ENCODE data around the gene WDSUB1.

Gene WDSUB1, protein sequence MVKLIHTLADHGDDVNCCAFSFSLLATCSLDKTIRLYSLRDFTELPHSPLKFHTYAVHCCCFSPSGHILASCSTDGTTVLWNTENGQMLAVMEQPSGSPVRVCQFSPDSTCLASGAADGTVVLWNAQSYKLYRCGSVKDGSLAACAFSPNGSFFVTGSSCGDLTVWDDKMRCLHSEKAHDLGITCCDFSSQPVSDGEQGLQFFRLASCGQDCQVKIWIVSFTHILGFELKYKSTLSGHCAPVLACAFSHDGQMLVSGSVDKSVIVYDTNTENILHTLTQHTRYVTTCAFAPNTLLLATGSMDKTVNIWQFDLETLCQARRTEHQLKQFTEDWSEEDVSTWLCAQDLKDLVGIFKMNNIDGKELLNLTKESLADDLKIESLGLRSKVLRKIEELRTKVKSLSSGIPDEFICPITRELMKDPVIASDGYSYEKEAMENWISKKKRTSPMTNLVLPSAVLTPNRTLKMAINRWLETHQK

DNA sequence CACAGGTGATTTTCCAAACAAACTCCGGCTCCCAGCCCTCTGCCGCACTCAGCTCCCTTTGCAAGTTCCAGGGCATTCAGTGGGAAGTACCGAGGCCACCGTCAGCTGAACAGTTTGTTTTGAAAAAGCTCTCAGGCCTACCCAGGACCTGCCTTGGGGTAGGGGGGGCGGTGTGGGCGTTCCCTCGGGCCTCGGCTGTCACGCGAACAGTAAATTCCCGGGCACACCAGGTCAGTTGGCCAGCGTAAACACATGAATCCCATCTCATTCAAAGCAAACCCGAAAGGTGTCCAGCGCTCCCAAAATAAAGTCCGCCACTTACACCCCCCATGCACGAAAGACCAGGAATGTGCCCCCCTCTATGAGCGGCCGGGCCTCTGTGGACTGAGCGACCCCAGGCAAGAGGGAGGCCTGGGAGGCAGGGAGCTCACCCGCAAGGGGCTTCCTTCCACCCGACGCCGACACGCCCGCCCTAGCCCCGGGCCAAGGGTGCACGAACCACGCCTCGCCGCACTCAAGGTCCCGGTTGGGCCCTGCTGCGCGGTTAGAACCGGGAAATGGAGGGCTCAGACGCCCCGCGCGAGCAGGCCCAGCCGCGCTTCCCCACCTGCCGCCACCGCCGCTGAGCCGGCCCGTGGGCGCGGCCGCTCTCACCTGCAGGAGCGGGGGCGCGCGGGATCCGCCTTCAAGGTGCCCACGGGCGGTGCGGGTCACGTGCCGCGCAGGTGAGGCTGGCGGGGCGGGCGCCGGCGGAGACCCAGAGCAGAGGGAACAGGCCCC lies at the start of gene WDSUB1:
WDSUB1 (minus strand) TSS at position 775 of the 780 bp plus-strand sequence. CDS start 3,634 bp downstream, outside the sequence.
- H3K9me3 Mint-ChIP-seq = no peaks in the 10 kb centered on the region
- peak; percentile 65 for DNase-seq
- H3K36me3 Mint-ChIP-seq (ENCODE audit: low read depth) = peaks cover 13% of the 10 kb centered on the region
- H3K27ac Mint-ChIP-seq = peak within 1 kb of the TSS; percentile 88
- no peaks in the 10 kb centered on the region for H3K27me3 Mint-ChIP-seq
- H3K4me1 Mint-ChIP-seq (ENCODE audit: low read depth) = peaks cover 28% of the 10 kb centered on the region
- peak within 1 kb of the TSS; percentile 88 for H3K4me3 Mint-ChIP-seq

DNA sequence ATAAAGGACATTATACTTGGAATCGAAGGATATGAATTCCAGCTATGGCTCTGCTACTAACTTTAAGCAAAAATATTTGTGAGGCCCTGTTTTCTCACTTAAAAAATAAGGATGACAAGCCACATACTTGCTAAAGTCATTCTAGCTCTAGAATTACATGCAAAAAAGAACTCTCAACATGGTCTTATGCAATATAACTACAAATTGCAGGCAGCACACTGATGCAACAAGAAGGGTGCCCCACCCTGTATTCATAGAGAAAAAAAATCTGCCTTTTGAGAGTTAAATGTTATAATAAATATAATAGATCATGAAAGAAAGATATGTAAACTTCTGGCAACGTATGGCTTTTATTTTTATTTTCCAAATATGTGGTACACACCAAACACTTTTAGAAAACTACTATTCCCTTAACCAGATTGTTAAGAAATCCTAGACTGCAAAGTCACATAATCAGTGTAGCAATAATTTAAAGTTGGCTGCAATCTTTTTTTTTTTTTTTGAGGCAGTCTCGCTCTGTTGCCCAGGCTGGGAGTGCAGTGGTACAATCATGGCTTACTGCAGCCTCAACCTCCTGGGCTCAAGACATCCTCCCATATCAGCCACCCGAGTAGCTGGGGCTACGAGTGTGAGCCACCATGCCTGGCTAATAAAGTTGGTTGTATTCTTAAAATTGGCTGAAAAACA lies 40.2 kb upstream of the WDSUB1 start:
- Mint-ChIP-seq H3K27me3 (no peaks in the 10 kb centered on the region), H3K4me3 (no peak overlapping the region), H3K36me3 (ENCODE audit: low read depth) (peaks cover 15% of the 10 kb centered on the region), H3K27ac (no peak overlapping the region), H3K9me3 (no peaks in the 10 kb centered on the region), H3K4me1 (ENCODE audit: low read depth) (no peaks in the 10 kb centered on the region)
- DNase-seq = no peak

DNA sequence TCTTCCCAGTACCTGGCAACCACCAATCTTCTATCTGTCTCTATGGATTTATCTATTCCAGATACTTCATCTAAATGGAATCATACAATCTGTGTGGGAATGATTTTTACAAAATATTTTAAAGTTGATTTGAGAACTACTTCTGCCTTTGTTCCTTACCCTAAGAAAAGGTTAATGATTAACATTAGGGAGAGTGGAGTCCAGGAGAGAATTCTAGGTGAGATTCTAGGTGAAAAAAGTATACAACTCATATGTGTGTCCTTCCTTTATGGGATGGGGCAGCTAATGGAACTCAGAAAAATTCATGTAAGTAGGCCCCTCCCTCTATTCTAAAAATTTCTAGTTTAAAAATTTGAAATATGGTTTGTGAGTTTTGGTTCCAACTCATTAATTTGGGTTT lies 35.9 kb upstream of the WDSUB1 start:
- Mint-ChIP-seq H3K9me3 (no peaks in the 10 kb centered on the region), H3K27ac (no peak overlapping the region)
- DNase-seq = no peak

DNA sequence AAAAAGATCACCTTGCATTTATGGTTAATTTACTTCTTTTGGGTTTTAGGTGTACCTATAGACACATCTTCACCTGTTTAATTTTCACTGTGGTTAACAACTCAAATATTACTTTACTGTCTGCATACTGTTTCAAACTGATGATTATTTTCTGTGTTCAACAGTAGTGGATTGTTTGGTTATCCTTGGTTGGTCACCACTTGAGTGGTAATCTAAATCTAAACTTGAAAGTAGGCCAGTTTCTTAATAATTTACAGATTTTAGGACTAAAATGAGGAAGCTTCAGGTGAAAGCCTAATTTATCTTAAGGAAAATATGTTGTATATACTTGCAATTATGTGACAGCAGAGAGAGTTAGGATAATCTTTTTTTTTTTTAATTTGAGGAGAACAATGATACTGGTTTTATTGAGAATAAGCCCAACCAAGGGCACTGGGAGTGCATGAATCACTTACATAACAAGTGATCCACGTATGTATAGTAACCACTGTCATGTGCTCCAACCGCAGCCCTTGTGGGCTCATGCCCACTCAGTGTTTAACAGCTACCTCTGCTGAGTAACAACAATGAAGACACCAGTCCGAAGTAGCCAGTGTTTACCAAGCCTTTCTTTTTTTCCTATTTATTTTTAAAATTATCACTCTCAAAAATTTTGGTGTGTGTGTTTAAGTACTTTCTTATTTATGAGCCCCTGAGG lies 31.0 kb upstream of the WDSUB1 start:
- no peaks in the 10 kb centered on the region for H3K27me3 Mint-ChIP-seq
- DNase-seq = no peak
- peaks cover 4% of the 10 kb centered on the region for H3K36me3 Mint-ChIP-seq (ENCODE audit: low read depth)
- no peak overlapping the region for H3K4me3 Mint-ChIP-seq
- H3K27ac Mint-ChIP-seq = no peak overlapping the region
- no peaks in the 10 kb centered on the region for H3K4me1 Mint-ChIP-seq (ENCODE audit: low read depth)
- H3K9me3 Mint-ChIP-seq = no peaks in the 10 kb centered on the region

More for the DNA sequence above, 35.9 kb upstream of the WDSUB1 start:
- H3K27me3 Mint-ChIP-seq = no peaks in the 10 kb centered on the region
- no peaks in the 10 kb centered on the region for H3K4me1 Mint-ChIP-seq (ENCODE audit: low read depth)
- H3K4me3 Mint-ChIP-seq = no peak overlapping the region
- peaks cover 8% of the 10 kb centered on the region for H3K36me3 Mint-ChIP-seq (ENCODE audit: low read depth)

DNA sequence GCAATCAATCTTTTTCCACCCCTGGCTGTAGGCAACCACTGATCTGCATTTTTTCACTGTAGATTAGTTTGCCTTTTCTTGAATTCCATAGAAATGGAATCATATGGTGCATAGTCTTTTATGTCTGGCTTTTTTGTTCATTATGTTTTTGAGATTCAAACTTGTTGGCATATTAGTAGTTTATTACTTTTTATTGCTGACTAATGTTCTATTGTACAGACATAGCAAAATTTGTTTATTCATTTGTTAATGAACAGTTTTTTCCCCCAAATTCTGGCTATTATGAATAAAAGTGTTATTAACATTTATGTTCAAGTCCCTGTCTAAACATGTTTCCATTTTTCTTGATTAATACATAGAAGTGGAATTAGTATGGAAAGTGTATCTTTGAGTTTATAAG lies 21.4 kb upstream of the WDSUB1 start:
- no peak overlapping the region for H3K27ac Mint-ChIP-seq

DNA sequence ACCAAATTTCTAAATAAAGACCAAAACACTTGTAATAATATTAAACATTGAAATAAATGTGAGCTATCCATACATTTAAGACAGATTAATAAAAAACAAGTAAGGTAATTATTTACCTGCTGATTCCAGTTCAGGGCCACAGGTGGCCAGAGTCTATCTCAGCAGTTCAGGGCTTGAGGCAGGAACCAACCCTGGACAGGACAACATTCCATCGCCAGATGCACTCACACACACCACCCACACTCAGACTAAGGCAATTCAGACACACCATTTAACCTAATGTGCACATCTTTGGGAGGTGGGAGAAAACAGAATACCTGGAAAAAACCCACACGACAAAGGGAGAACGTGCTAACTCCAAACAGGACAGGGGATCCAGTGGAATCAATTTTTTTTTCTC lies 14.1 kb upstream of the WDSUB1 start:
- no peak overlapping the region for H3K4me3 Mint-ChIP-seq
- peaks cover 12% of the 10 kb centered on the region for H3K9me3 Mint-ChIP-seq

More for the DNA sequence above, 21.4 kb upstream of the WDSUB1 start:
- no peaks in the 10 kb centered on the region for H3K4me1 Mint-ChIP-seq (ENCODE audit: low read depth)
- peaks cover 21% of the 10 kb centered on the region for H3K27me3 Mint-ChIP-seq
- H3K9me3 Mint-ChIP-seq = peaks cover 12% of the 10 kb centered on the region
- DNase-seq = no peak
- no peak overlapping the region for H3K4me3 Mint-ChIP-seq
- no peaks in the 10 kb centered on the region for H3K36me3 Mint-ChIP-seq (ENCODE audit: low read depth)

DNA sequence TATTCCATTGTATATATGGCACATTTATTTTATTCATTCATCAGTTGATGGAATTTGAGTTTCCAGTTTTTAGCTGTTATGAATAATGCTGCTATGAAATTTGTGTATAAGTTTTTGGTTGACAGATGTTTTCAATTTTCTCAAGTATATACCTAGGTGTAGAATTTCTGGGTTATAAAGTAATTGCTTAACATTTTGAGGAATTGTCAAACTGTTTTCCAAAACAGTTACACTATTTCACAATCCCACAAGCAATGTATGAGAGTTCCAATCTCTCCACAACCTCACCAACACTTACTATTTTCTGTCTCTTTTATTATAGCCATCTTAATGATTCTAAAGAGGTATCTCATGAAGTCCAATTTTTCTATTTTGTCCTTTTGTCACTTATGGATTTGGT lies 12.5 kb upstream of the WDSUB1 start:
- H3K36me3 Mint-ChIP-seq (ENCODE audit: low read depth) = no peaks in the 10 kb centered on the region

More for the DNA sequence above, 14.1 kb upstream of the WDSUB1 start:
- Mint-ChIP-seq H3K27ac (no peak overlapping the region), H3K36me3 (ENCODE audit: low read depth) (no peaks in the 10 kb centered on the region), H3K27me3 (peaks cover 19% of the 10 kb centered on the region), H3K4me1 (ENCODE audit: low read depth) (no peaks in the 10 kb centered on the region)
- DNase-seq = no peak

DNA sequence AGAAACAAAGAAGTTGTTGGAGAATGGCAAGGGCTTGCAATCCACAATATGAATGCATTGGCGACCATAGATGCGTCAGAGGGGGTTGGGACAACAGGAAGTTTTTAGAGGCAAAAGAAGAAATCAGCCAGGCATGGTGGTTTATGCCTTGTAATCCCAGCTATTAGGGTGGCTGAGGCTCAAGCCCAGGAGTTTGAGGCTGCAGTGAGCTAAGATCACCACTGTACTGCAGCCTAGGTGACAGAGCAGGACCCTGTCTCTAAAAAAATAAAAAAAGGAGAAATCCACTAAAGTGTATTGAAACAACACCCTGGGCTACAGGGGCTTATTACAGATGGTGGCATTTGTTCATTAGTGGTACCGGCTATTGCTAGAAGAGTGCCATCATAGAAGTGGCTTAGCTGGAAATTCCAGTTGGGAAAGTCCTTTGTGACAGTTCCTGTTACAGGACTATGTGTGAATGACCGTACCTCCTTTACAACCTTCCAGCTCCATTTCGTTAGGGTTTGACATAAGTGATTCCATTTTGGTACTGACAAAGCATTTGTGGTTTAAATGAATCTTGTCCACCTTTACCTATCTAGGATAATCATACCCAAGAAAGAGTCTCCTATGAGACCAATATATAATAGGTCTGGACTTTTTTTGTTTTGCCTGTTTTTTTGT lies 10.7 kb upstream of the WDSUB1 start:
- Mint-ChIP-seq H3K27me3 (peaks cover 6% of the 10 kb centered on the region), H3K27ac (no peak overlapping the region), H3K9me3 (no peaks in the 10 kb centered on the region), H3K4me1 (ENCODE audit: low read depth) (no peaks in the 10 kb centered on the region), H3K4me3 (no peak overlapping the region), H3K36me3 (ENCODE audit: low read depth) (no peaks in the 10 kb centered on the region)
- no peak for DNase-seq

More for the DNA sequence above, 12.5 kb upstream of the WDSUB1 start:
- H3K27ac Mint-ChIP-seq = no peak overlapping the region
- no peak for DNase-seq
- H3K4me3 Mint-ChIP-seq = no peak overlapping the region
- no peaks in the 10 kb centered on the region for H3K4me1 Mint-ChIP-seq (ENCODE audit: low read depth)
- H3K9me3 Mint-ChIP-seq = peaks cover 4% of the 10 kb centered on the region
- H3K27me3 Mint-ChIP-seq = peaks cover 10% of the 10 kb centered on the region

DNA sequence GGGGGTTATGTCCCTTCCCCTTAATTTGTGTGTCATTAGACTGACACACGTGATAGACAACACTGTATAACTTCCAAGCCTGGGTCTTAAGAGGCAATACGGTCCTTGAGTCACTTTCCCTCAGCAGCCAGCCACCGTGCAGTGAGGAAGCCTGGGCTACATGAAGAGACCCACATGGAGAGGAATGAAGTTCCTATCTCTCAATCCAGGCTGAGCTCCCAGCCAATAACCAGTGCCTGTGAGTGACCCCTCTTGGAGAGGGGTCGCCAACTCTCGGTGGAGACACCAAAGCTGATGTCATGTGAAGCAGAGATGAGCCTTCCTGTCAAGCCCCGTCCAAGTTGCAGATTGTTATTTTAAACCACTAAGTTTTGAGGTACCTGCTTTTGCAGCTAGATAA lies 5.7 kb upstream of the WDSUB1 start:
- Mint-ChIP-seq H3K27me3 (no peaks in the 10 kb centered on the region), H3K4me1 (ENCODE audit: low read depth) (peaks cover 13% of the 10 kb centered on the region), H3K36me3 (ENCODE audit: low read depth) (no peaks in the 10 kb centered on the region), H3K9me3 (no peaks in the 10 kb centered on the region), H3K27ac (no peak overlapping the region), H3K4me3 (no peak overlapping the region)
- no peak for DNase-seq

DNA sequence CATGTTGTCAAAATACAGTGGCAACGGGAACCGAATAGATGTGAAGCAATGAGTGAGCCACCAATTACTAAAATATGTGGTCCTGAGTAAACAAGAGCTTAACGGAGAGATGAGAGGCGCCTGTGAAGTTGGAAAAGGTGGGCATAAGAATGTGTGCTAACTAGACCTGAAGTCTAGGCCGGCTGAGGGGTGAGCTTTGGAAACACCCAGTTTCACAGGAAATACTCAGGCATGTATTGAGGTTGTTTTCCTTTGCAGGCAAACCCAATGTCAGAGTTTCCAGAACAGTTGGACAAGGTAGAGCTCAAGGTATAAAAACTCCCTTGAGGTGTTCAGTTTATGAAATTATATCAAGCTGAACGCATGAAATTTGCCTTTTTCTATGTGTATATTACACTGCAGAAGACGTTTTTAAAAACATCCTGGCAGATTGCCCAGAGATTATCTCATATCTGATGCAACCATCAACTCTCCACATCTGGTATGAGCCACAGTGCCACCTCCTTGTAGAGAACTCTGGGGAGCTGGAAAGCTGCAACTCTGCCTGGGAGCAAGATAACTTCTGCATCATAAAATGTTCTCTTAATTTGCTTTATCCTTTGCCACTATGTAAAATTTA lies 3.9 kb upstream of the WDSUB1 start:
- peaks cover 20% of the 10 kb centered on the region for H3K4me1 Mint-ChIP-seq (ENCODE audit: low read depth)
- H3K4me3 Mint-ChIP-seq = no peak overlapping the region
- peak overlapping the region; percentile 8 for H3K27ac Mint-ChIP-seq
- no peak for DNase-seq
- H3K27me3 Mint-ChIP-seq = no peaks in the 10 kb centered on the region
- H3K36me3 Mint-ChIP-seq (ENCODE audit: low read depth) = no peaks in the 10 kb centered on the region
- H3K9me3 Mint-ChIP-seq = no peaks in the 10 kb centered on the region

DNA sequence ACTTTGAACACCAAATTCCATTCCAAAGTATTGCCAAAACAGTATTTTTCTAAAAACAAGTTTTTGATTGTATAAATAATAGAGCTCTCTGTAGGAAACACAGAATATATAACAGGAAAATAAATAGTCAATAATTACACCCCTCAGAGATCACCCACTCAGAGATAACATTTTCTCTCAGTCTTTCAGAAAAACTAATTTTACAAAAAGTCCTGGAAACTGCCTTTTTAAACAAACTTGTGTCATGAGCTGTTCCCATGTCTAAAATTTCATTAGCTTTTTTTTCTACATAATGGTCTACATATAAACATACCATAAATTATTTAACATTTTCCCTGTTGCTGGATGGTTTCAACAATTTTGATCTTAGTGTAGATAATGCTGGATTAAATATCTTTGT lies 1.2 kb upstream of the WDSUB1 start:
- Mint-ChIP-seq H3K27ac (no peak overlapping the region), H3K36me3 (ENCODE audit: low read depth) (peaks cover 1% of the 10 kb centered on the region), H3K9me3 (no peaks in the 10 kb centered on the region), H3K27me3 (no peaks in the 10 kb centered on the region), H3K4me3 (peak overlapping the region; percentile 88), H3K4me1 (ENCODE audit: low read depth) (peaks cover 28% of the 10 kb centered on the region)
- no peak for DNase-seq

DNA sequence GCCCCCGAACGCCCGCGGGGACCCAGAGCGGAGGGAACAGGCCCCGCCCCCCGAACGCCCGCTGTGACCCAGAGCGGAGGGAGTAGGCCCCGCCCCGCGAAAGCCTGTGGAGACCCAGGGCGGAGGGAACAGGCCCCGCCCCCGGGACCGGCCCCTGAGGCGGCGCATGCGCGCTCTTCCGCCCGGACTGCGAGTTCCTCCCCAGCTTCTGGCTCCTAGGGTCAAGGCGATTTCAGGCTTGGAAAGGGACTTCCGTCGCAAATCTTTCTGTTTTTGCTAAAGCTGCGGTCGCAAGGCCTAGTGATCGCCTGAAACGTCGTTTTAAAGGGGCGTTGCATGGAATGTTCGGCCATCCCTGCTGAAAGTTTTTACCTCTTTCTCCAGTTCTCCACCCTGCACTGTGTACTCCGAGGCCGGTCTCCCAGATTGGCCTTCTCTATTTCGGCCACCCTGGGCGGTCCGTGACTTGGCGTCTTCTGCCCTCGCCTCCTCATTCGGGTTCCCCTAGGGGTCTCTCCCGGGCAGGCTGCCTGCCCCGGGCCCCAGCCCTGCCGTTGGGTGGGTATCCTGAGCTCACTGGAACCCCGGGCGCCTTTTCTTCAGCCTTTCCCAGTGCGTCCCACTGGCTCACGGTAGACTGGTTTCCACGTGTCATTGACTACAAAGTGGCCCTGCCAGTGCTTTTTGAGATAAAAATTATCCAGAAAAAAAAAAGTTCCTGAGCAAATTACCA lies 372 bp upstream of the WDSUB1 start:
- H3K27me3 Mint-ChIP-seq = no peaks in the 10 kb centered on the region
- peak overlapping the region; percentile 88 for H3K4me3 Mint-ChIP-seq
- peak; percentile 97 for DNase-seq
- peaks cover 7% of the 10 kb centered on the region for H3K36me3 Mint-ChIP-seq (ENCODE audit: low read depth)
- H3K4me1 Mint-ChIP-seq (ENCODE audit: low read depth) = peaks cover 28% of the 10 kb centered on the region
- H3K27ac Mint-ChIP-seq = peak overlapping the region; percentile 88
- H3K9me3 Mint-ChIP-seq = no peaks in the 10 kb centered on the region

DNA sequence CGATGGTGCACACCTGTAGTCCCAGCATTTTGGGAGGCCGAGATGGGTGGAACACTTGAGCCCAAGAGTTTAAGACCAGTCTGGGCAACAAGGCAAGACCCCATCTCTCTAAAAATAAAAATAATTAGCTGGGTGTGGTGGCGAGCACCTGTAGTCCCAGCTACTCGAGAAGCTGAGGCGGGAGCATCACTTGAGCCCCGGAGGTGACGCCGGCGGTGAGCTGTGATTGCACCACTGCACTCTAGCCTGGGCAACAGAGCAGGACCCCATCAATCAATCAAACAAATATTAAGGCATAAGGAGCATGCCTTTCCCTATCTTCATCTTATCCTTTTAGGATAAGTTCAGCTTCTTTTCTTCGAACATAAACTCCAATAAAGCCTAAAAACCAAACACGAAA lies 1.1 kb downstream of the WDSUB1 start:
- H3K4me3 Mint-ChIP-seq = peak overlapping the region; percentile 81
- H3K9me3 Mint-ChIP-seq = no peaks in the 10 kb centered on the region
- H3K27me3 Mint-ChIP-seq = no peaks in the 10 kb centered on the region
- peaks cover 23% of the 10 kb centered on the region for H3K4me1 Mint-ChIP-seq (ENCODE audit: low read depth)
- DNase-seq = no peak
- peaks cover 13% of the 10 kb centered on the region for H3K36me3 Mint-ChIP-seq (ENCODE audit: low read depth)
- H3K27ac Mint-ChIP-seq = peak overlapping the region; percentile 64

Measured in activated T-cell treated with anti-CD3 and anti-CD28 coated beads, Interleukin-2, amount 50 U/mL, for 24 hours (primary cell).